Measurements from ENCODE around the gene ADORA2B. TPM values are rescaled to one million over a fixed set of nuclear protein-coding genes. Genes with fewer than 3 reads are reported as not detected.

The ADORA2B gene
- total and polyA plus RNA-seq, 2 experiments from 2014 or later = 3.3 to 7.9 TPM

DNA sequence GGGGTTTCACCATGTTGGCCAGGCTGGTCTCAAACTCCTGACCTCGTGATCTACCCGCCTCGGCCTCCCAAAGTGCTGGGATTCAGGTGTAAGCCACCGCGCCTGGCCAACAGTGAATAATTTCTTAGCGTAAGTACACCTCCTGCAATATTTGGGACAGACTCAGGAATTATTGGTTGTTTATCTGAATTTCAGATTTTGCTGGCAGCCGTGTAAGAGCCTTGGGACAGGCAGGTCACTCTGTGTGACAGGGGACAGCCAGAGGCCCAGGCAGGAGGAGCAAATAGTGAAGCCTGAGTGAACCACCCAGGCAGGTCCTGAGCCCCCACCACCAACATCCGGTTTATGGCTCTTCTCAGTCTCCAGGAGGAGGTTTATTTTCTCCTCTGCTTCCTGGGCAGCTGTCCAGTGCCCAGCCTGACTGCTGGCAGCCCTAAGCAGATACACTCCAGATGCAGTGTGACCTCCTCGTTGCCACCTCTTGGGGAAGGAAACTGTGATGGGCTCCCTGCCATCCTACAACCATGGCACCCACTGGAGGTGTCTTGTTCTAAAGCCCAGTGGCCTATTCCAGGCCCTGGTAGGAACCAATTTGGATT, 26.2 kb upstream of the ADORA2B start (continued):
- TF ChIP-seq REST (IDR thresholded peaks at IDR 0.05; ENCODE audit: unreplicated experiment) (no peak), ZNF114 (CRISPR knock-in tag; IDR thresholded peaks at IDR 0.05) (no peak), NANOG (IDR thresholded peaks at IDR 0.05; ENCODE audit: borderline replicate concordance) (no peak), ZNF331 (CRISPR knock-in tag; IDR thresholded peaks at IDR 0.05; ENCODE audit: low read depth) (no peak)
- TF ChIP-seq, protein P1, sequence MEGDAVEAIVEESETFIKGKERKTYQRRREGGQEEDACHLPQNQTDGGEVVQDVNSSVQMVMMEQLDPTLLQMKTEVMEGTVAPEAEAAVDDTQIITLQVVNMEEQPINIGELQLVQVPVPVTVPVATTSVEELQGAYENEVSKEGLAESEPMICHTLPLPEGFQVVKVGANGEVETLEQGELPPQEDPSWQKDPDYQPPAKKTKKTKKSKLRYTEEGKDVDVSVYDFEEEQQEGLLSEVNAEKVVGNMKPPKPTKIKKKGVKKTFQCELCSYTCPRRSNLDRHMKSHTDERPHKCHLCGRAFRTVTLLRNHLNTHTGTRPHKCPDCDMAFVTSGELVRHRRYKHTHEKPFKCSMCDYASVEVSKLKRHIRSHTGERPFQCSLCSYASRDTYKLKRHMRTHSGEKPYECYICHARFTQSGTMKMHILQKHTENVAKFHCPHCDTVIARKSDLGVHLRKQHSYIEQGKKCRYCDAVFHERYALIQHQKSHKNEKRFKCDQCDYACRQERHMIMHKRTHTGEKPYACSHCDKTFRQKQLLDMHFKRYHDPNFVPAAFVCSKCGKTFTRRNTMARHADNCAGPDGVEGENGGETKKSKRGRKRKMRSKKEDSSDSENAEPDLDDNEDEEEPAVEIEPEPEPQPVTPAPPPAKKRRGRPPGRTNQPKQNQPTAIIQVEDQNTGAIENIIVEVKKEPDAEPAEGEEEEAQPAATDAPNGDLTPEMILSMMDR (conservative IDR thresholded peaks at IDR 0.05; ENCODE audit: low read depth in 2 of 2) = no peak

DNA sequence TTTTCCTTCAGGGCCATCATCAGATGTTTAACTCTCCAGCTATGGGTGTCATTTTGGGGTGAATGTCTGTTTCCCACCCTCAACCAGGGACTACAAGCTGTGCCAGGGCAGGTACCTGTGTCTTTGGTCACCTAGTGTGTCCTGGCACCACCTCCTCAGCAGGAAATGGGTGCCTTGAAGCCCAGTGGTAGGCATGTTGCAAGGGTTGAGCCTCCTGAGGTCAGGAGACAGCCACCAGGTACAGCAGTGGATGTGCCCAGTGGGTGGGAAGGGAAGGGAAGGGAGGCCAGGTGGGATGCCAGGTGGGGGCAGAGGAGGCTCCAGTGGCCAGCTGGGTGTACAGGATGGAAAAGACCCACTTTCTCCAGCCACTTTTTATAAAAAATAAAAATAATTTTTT, 25.5 kb upstream of the ADORA2B start:
- Mint-ChIP-seq H3K4me3 (no peak overlapping the region), H3K27me3 (ENCODE audit: insufficient read depth, low read depth, poor library complexity) (peaks cover 16% of the 10 kb centered on the region), H3K9me3 (0 out of 3 replicates have a peak, but pooled peaks cover 3% of the 10 kb centered on the region), H3K27ac (no peak overlapping the region; the same call in 1 of the 2 replicates), H3K4me1 (no peaks in the 10 kb centered on the region; the same call in 2 of the 3 replicates), H3K36me3 (ENCODE audit: low read depth) (no peaks in the 10 kb centered on the region; the same call in 2 of the 3 replicates)
- peaks cover 6% of the 10 kb centered on the region for H3K4me1 ChIP-seq (ENCODE audit: insufficient read depth)
- no peaks in the 10 kb centered on the region for H3F3A ChIP-seq (replicated peaks; ENCODE audit: low read depth)
- no peak overlapping the region for H3K4me3 ChIP-seq
- peaks cover 18% of the 10 kb centered on the region for H3K27me3 ChIP-seq (ENCODE audit: insufficient read depth)
- ATAC-seq = no peak
- no peak overlapping the region for H3K4me2 ChIP-seq
- H4K20me1 ChIP-seq (replicated peaks; ENCODE audit: insufficient read depth) = no peaks in the 10 kb centered on the region
- no peak for DNase-seq (ENCODE audit: low spot score)
- H3K9me2 ChIP-seq (ENCODE audit: insufficient read depth) = no peaks in the 10 kb centered on the region
- no peak overlapping the region for H3K27ac ChIP-seq (ENCODE audit: low read depth)
- no peaks in the 10 kb centered on the region for H3K79me2 ChIP-seq (replicated peaks; ENCODE audit: insufficient read depth)
- H2AFZ ChIP-seq = no peak overlapping the region
- no peaks in the 10 kb centered on the region for H3K36me3 ChIP-seq (ENCODE audit: insufficient read depth)
- TF ChIP-seq REST (IDR thresholded peaks at IDR 0.05; ENCODE audit: unreplicated experiment) (no peak), EZH2phosphoT487 (IDR thresholded peaks at IDR 0.05; ENCODE audit: unreplicated experiment) (no peak), NANOG (IDR thresholded peaks at IDR 0.05; ENCODE audit: borderline replicate concordance) (no peak), JUNB (IDR thresholded peaks at IDR 0.05; ENCODE audit: unreplicated experiment) (no peak), EZH2 (IDR thresholded peaks at IDR 0.05; ENCODE audit: low read depth, unreplicated experiment) (no peak), POLR2AphosphoS5 (IDR thresholded peaks at IDR 0.05; ENCODE audit: low read depth) (no peak), ZNF114 (CRISPR knock-in tag; IDR thresholded peaks at IDR 0.05) (no peak)
